ENCODE data around the gene CEP135. TPM values are rescaled to one million over a fixed set of nuclear protein-coding genes. Genes with fewer than 3 reads are reported as not detected.

Gene CEP135
- total and polyA plus RNA-seq, 7 donors = 0.92 to 8.6 (median 4.3) TPM

DNA sequence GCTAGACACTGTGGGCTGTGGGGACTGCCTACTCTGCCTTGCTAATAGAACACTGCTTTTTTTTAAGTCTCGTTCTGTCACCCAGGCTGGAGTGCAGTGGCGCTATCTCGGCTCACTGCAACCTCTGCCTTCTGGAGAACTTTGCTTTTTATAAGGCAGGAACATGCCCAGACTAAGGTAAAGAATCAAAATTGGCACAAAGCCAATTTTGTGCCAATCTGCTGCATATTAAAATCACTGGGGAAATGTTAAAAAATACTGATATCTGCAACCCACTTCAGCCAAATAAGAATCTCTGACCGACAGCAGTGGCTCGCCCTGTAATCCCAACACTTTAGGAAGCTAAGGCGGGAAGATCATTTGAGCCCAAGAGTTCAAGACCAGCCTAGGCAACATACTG is 36.5 kb upstream of the CEP135 start:
- Histone ChIP-seq H3K27ac (no peak overlapping the region), H3K4me3 (no peak overlapping the region), H3K9me3 (no peaks in the 10 kb centered on the region), H3K4me1 (no peaks in the 10 kb centered on the region), H3K27me3 (no peaks in the 10 kb centered on the region), H3K36me3 (no peaks in the 10 kb centered on the region)
- TF ChIP-seq, protein P1, sequence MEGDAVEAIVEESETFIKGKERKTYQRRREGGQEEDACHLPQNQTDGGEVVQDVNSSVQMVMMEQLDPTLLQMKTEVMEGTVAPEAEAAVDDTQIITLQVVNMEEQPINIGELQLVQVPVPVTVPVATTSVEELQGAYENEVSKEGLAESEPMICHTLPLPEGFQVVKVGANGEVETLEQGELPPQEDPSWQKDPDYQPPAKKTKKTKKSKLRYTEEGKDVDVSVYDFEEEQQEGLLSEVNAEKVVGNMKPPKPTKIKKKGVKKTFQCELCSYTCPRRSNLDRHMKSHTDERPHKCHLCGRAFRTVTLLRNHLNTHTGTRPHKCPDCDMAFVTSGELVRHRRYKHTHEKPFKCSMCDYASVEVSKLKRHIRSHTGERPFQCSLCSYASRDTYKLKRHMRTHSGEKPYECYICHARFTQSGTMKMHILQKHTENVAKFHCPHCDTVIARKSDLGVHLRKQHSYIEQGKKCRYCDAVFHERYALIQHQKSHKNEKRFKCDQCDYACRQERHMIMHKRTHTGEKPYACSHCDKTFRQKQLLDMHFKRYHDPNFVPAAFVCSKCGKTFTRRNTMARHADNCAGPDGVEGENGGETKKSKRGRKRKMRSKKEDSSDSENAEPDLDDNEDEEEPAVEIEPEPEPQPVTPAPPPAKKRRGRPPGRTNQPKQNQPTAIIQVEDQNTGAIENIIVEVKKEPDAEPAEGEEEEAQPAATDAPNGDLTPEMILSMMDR (IDR thresholded peaks at IDR 0.05) = no peak
- TF ChIP-seq EP300 (IDR thresholded peaks at IDR 0.05) (no peak), POLR2A (IDR thresholded peaks at IDR 0.05) (no peak), POLR2AphosphoS5 (IDR thresholded peaks at IDR 0.05) (no peak)
- no peak for DNase-seq
- WGBS, 2 donors = 65 to 84% methylated on average over 6 of the region's 6 CpGs
- intact Hi-C loops (cut with DNase I) = no loop called here

DNA sequence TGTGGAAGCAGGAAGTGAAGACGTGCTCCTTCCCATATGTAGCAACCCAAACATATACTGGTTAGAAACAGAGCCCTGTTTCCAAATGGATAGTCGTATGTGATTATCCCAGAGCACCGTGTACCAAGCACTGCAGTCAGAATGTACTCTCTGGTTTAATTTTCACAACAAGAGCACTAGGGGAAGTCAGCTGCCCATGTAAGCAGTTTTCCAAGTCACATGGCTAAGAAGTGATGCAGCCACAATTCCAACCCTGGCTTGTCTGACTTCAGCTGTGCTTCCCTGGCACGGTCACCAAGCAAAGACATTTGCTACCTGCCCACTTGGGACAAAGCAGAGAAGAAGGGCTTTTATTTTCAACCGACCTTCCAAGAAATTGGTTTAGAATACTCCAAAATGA is 28.2 kb upstream of the CEP135 start:
- intact Hi-C loops (cut with DNase I) = no loop called here
- TF ChIP-seq, protein P1 (IDR thresholded peaks at IDR 0.05) = no peak
- TF ChIP-seq POLR2A (IDR thresholded peaks at IDR 0.05) = no peak
- no peak for TF ChIP-seq POLR2AphosphoS5 (IDR thresholded peaks at IDR 0.05)
- no peak for TF ChIP-seq EP300 (IDR thresholded peaks at IDR 0.05)

DNA sequence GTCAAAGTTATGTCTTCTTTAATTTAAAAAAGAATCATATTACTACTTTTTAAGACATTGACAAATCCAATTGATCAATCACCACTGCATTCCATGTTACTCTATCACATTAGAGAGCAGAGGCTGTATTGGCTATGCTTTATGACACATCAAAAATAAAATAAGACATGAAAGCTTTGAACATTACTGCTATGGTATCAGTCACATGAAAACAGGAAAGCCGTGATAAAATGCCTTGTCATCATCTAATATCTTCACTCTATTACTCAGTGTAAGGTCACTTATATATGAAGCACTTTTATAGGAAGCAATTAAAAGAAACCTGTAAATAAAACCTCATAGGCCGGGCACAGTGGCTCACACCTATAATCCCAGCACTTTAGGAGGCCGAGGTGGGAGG is 27.7 kb upstream of the CEP135 start:
- no peak for DNase-seq
- Histone ChIP-seq H3K27me3 (no peaks in the 10 kb centered on the region), H3K9me3 (no peaks in the 10 kb centered on the region), H3K4me1 (no peaks in the 10 kb centered on the region), H3K4me3 (no peak overlapping the region), H3K27ac (no peak overlapping the region), H3K36me3 (no peaks in the 10 kb centered on the region)
- TF ChIP-seq POLR2AphosphoS5 (IDR thresholded peaks at IDR 0.05) (no peak), POLR2A (IDR thresholded peaks at IDR 0.05) (no peak)
- TF ChIP-seq, protein P1 (IDR thresholded peaks at IDR 0.05) = no peak
- 45 to 78% methylated on average over 3 of the region's 3 CpGs for WGBS, 2 donors
- intact Hi-C loops (cut with DNase I) = no loop called here

More for the DNA sequence above, 28.2 kb upstream of the CEP135 start:
- H3K4me3 ChIP-seq = no peak overlapping the region
- H3K9me3 ChIP-seq = no peaks in the 10 kb centered on the region
- H3K27ac ChIP-seq = no peak overlapping the region
- no peaks in the 10 kb centered on the region for H3K4me1 ChIP-seq
- H3K36me3 ChIP-seq = no peaks in the 10 kb centered on the region
- no peaks in the 10 kb centered on the region for H3K27me3 ChIP-seq
- DNase-seq = no peak
- 66 to 86% methylated on average over 5 of the region's 5 CpGs for WGBS, 2 donors

DNA sequence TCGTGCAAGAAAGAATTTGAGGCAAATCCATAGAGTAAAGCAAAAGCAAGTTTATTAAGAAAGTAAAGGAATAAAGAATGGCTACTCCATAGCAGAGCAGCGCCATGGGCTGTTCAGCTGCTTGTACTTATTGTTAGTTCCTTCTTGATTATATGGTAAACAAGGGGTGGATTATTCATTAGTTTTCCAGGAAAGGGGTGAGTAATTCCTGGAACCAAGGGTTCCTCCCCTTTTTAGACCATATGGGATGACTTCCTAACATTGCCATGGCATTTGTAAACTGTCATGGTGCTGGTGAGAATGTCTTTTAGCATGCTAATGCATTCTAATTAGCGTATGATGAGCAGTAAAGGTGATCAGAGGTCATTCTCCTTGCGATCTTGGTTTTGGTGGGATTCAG is 23.5 kb upstream of the CEP135 start:
- no peaks in the 10 kb centered on the region for H3K27me3 ChIP-seq
- H3K9me3 ChIP-seq = no peaks in the 10 kb centered on the region
- TF ChIP-seq EP300 (IDR thresholded peaks at IDR 0.05) = no peak
- TF ChIP-seq POLR2AphosphoS5 (IDR thresholded peaks at IDR 0.05) = no peak
- no peak for TF ChIP-seq POLR2A (IDR thresholded peaks at IDR 0.05)
- intact Hi-C loops (cut with DNase I) = no loop called here
- no peak for DNase-seq
- no peaks in the 10 kb centered on the region for H3K4me1 ChIP-seq
- H3K36me3 ChIP-seq = no peaks in the 10 kb centered on the region
- H3K27ac ChIP-seq = no peak overlapping the region
- no peak overlapping the region for H3K4me3 ChIP-seq
- WGBS, 2 donors = 84 to 87% methylated on average over 4 of the region's 4 CpGs

DNA sequence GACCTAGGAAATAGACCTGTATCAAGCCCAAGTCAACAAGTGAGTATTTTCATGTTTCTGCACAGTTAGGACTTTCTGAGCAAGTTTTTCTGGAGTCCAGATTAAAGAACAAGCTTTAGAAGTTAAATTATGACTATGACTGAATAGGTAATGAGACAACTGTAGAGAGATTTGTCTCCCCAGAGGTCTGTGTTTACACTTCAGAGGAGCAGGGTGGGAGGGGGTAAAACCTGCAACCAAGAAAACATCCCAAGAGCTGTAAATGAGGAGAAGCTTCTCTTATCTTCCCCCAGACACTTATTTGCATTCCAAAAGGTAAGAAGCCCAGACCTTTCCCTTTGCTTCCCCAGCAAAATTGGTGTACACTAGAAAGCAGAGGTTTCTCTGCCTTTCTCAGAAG is 22.1 kb upstream of the CEP135 start:
- H3K4me1 ChIP-seq = no peaks in the 10 kb centered on the region
- intact Hi-C loops (cut with DNase I) = no loop called here
- no peaks in the 10 kb centered on the region for H3K27me3 ChIP-seq
- TF ChIP-seq POLR2A (IDR thresholded peaks at IDR 0.05) (no peak), POLR2AphosphoS5 (IDR thresholded peaks at IDR 0.05) (no peak)
- no peak for DNase-seq
- no peaks in the 10 kb centered on the region for H3K9me3 ChIP-seq
- no peak overlapping the region for H3K27ac ChIP-seq
- H3K4me3 ChIP-seq = no peak overlapping the region
- no peaks in the 10 kb centered on the region for H3K36me3 ChIP-seq

DNA sequence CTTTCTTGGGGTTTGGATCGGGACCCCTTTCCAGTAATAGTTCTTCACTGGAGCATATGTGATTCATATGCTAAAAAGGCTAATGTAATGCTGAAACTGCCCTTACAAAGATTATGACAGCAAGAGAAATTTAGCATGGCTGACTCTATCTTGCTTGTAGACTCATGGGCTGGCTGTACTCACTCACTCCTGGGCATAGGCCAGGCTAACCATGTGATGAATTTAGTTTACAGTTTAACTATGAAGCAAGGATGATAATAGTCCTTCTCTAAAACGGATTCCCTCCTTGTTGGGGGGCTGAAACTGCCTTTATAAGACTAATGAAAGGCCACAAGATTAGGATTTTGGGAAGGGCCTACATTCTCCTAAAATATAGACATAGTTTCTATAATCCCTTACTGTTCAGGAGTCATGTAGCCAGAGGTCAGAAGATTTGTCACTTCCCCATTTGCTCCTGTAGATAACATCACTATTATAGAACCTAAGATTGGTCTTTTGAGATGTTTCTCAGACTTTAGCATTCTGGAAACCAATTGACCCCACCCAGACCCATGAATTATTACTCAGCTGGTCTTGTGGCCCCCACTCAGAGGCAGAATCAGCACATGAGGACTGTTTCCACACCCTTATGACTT is 20.8 kb upstream of the CEP135 start:
- intact Hi-C loops (cut with DNase I) = no loop called here
- Histone ChIP-seq H3K9me3 (no peaks in the 10 kb centered on the region), H3K4me3 (no peak overlapping the region), H3K4me1 (no peaks in the 10 kb centered on the region), H3K27me3 (no peaks in the 10 kb centered on the region), H3K36me3 (no peaks in the 10 kb centered on the region), H3K27ac (no peak overlapping the region)
- 84 to 91% methylated on average over 2 of the region's 2 CpGs for WGBS, 2 donors
- no peak for TF ChIP-seq POLR2AphosphoS5 (IDR thresholded peaks at IDR 0.05)
- TF ChIP-seq, protein P1 (IDR thresholded peaks at IDR 0.05) = no peak
- no peak for TF ChIP-seq EP300 (IDR thresholded peaks at IDR 0.05)
- TF ChIP-seq POLR2A (IDR thresholded peaks at IDR 0.05) = no peak
- DNase-seq = no peak

Data from sigmoid colon (tissue), 7 donors.